Loucy (cell line): ENCODE measurements around the gene XRCC1.

Source experiments
- H2AFZ ChIP-seq: fragments of 200-600 bp; sonication (generic); 2 replicates; pipeline ENCODE4 v1.6.0; 2016; ENCODE audit warnings: antibody characterized with exemption, mild to moderate bottlenecking, low read length, moderate library complexity
- H3F3A ChIP-seq: fragments of 200-600 bp; 2 replicates; pipeline ENCODE4 v1.6.0; 2016; ENCODE audit warnings: antibody characterized with exemption, low read depth, mild to moderate bottlenecking
- H3K27me3 ChIP-seq: fragments of 200-600 bp; sonication (generic); 2 replicates; pipeline ENCODE4 v1.6.1; 2014; ENCODE audit warnings: low read length, mild to moderate bottlenecking; ENCODE audit not compliant: insufficient read depth, poor library complexity, severe bottlenecking
- H3K36me3 ChIP-seq: fragments of 200-600 bp; sonication (generic); 2 replicates; pipeline ENCODE4 v1.6.1; 2016; ENCODE audit warnings: low read length; ENCODE audit not compliant: insufficient read depth
- H3K4me1 ChIP-seq: fragments of 200-600 bp; sonication (generic); 2 replicates; pipeline ENCODE4 v1.5.1; 2014; ENCODE audit warnings: low read length, mild to moderate bottlenecking; ENCODE audit not compliant: insufficient read depth, poor library complexity, severe bottlenecking
- H3K4me2 ChIP-seq: fragments of 200-600 bp; sonication (generic); 2 replicates; pipeline ENCODE4 v1.6.0; 2014; ENCODE audit warnings: antibody characterized with exemption, low read length, low read depth, mild to moderate bottlenecking; ENCODE audit not compliant: poor library complexity, severe bottlenecking
- H3K4me3 ChIP-seq: fragments of 200-600 bp; sonication (generic); 2 replicates; pipeline ENCODE4 v1.5.1; 2014; ENCODE audit warnings: low read length, mild to moderate bottlenecking, mixed read lengths; ENCODE audit not compliant: poor library complexity, severe bottlenecking
- H3K79me2 ChIP-seq: fragments of 200-600 bp; sonication (generic); 2 replicates; pipeline ENCODE4 v1.6.1; 2014; ENCODE audit warnings: low read length; ENCODE audit not compliant: insufficient read depth
- H3K9ac ChIP-seq: fragments of 200-600 bp; sonication (generic); 2 replicates; pipeline ENCODE4 v1.6.0; 2014; ENCODE audit warnings: mild to moderate bottlenecking, low read depth, low read length, moderate library complexity; ENCODE audit not compliant: poor library complexity, severe bottlenecking
- H3K9me2 ChIP-seq: fragments of 200-600 bp; sonication (generic); replicated peaks from 2 replicates; pipeline ENCODE4 v1.6.1; 2016; ENCODE audit warnings: low read depth, low read length, mixed read lengths
- H3K9me3 ChIP-seq: fragments of 200-600 bp; sonication (generic); 2 replicates; pipeline ENCODE4 v1.6.1; 2014; ENCODE audit warnings: mild to moderate bottlenecking, antibody characterized with exemption, low read length, low read depth; ENCODE audit not compliant: insufficient read depth
- H4K20me1 ChIP-seq: fragments of 200-600 bp; sonication (generic); 2 replicates; pipeline ENCODE4 v1.6.0; 2014; ENCODE audit warnings: antibody characterized with exemption, low read length, mild to moderate bottlenecking; ENCODE audit not compliant: insufficient read depth, poor library complexity, severe bottlenecking
- CTCF ChIP-seq: fragments of 200-600 bp; sonication (generic); conservative IDR thresholded peaks from 2 replicates; pipeline ENCODE4 v1.5.1; 2014; ENCODE audit warnings: mild to moderate bottlenecking, antibody characterized with exemption, low read length
- EZH2phosphoT487 ChIP-seq: fragments of 200-600 bp; IDR thresholded peaks from 2 replicates; pipeline ENCODE4 v1.6.1; 2018; ENCODE audit warnings: antibody characterized with exemption, mild to moderate bottlenecking, moderate library complexity, borderline replicate concordance

The XRCC1 gene

GRCh38 chr19:43495082-43495481, 80.2 kb downstream of the XRCC1 start:
- H3K27me3 ChIP-seq: no peaks in the 10 kb centered on the region
- no peak overlapping the region for H3K4me2 ChIP-seq
- H3K9ac ChIP-seq: no peak overlapping the region
- no peaks in the 10 kb centered on the region for H3K36me3 ChIP-seq
- H3F3A ChIP-seq: no peaks in the 10 kb centered on the region
- H3K79me2 ChIP-seq: no peaks in the 10 kb centered on the region
- no peak overlapping the region for H2AFZ ChIP-seq
- TF ChIP-seq EZH2phosphoT487 (no peak), CTCF (no peak)
- H3K4me1 ChIP-seq: no peaks in the 10 kb centered on the region
- H3K9me2 ChIP-seq: no peaks in the 10 kb centered on the region
- no peaks in the 10 kb centered on the region for H4K20me1 ChIP-seq
- H3K9me3 ChIP-seq: no peaks in the 10 kb centered on the region
- H3K4me3 ChIP-seq: no peak overlapping the region
